ENCODE data around the gene TMEM256. TPM values are rescaled to one million over a fixed set of nuclear protein-coding genes. Genes with fewer than 3 reads are reported as not detected.

TMEM256 gene
- total RNA-seq, 4 donors from 2014 or later = 10.0 to 129 (median 85.6) TPM

DNA sequence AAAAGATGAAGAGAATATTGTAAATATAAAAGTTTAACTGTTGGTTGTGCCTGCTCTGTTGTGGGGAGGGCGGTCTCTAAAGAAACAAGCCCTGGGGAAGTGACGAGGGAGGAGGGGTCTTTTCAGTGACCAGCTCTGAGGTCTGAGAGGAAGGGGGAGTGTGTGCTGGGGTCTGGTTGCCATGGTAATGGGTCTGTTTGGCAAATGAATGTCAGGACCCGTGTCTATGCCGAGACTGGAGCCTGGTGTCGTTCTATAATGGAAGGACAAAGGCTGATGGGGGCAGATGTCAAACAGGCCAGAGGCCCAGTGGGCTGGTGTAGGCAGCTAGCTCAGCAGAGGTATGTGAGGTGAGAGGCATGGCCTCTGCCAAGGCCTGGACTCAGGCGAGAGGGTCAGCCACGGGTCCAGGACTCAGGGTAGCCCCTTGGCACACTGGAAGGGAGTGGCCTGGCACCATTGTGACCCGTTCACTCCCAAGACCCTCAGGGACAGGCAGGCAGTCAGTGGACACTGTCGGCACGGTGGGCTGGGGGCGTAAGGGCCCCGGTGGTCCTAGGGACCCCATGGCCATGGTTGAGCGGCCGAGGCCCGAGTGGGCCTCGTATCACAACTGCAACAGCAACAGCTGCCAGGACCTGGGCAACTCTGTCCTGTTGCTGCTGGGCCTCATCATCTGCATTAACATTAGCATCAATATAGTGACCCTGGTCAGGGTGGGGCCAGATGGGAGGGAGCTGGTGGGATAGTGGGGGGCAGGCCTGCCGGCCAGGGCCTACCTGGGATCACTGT is 16.1 kb upstream of the TMEM256 start, which contains the start of gene SPEM1:
Gene SPEM1 (plus strand): TSS at position 506 of the 792 bp plus-strand sequence. CDS start 61 bp downstream, at position 567.
- in situ Hi-C loops (cut with MboI; ENCODE audit: low pct_ligation_motif_present in 1 of 4, low pct_unique_long_range_greater_than_20kb in 1 of 4, low sequenced_read_pairs in 3 of 4) = no loop called here
- 81 to 83% methylated on average over 3 to 17 of the region's 17 CpGs for WGBS, 2 donors (ENCODE audit: low coverage in 1 of 2)

GRCh38 chr17:7418472-7419152 is 14.7 kb upstream of the TMEM256 start:
- H3K9me3 ChIP-seq = no peaks in the 10 kb centered on the region
- no peak overlapping the region for H3K4me3 ChIP-seq
- DNase-seq = no peak
- intact Hi-C loops (cut with DNase I; ENCODE audit: low total_unique reads) (no loop called here), in situ Hi-C loops (cut with MboI; ENCODE audit: low pct_ligation_motif_present in 1 of 4, low pct_unique_long_range_greater_than_20kb in 1 of 4, low sequenced_read_pairs in 3 of 4) (no loop called here)
- WGBS, 2 donors (ENCODE audit: low coverage in 1 of 2) = 40 to 73% methylated on average over 2 to 17 of the region's 18 CpGs
- H3K27ac ChIP-seq = no peak overlapping the region
- H3K36me3 ChIP-seq = no peaks in the 10 kb centered on the region
- no peaks in the 10 kb centered on the region for H3K4me1 ChIP-seq
- TF ChIP-seq, protein P1, sequence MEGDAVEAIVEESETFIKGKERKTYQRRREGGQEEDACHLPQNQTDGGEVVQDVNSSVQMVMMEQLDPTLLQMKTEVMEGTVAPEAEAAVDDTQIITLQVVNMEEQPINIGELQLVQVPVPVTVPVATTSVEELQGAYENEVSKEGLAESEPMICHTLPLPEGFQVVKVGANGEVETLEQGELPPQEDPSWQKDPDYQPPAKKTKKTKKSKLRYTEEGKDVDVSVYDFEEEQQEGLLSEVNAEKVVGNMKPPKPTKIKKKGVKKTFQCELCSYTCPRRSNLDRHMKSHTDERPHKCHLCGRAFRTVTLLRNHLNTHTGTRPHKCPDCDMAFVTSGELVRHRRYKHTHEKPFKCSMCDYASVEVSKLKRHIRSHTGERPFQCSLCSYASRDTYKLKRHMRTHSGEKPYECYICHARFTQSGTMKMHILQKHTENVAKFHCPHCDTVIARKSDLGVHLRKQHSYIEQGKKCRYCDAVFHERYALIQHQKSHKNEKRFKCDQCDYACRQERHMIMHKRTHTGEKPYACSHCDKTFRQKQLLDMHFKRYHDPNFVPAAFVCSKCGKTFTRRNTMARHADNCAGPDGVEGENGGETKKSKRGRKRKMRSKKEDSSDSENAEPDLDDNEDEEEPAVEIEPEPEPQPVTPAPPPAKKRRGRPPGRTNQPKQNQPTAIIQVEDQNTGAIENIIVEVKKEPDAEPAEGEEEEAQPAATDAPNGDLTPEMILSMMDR (IDR thresholded peaks at IDR 0.05) = no peak
- TF ChIP-seq POLR2AphosphoS5 (IDR thresholded peaks at IDR 0.05) = no peak
- no peak for TF ChIP-seq EP300 (IDR thresholded peaks at IDR 0.05; ENCODE audit: low read depth)
- H3K27me3 ChIP-seq = no peaks in the 10 kb centered on the region

More for the DNA sequence above, 16.1 kb upstream of the TMEM256 start, which contains the start of gene SPEM1:
- H3K27ac ChIP-seq = no peak within 1 kb of the TSS
- H3K9me3 ChIP-seq = no peaks in the 10 kb centered on the region
- TF ChIP-seq POLR2A (IDR thresholded peaks at IDR 0.05) (no peak), EP300 (IDR thresholded peaks at IDR 0.05; ENCODE audit: low read depth) (no peak), POLR2AphosphoS5 (IDR thresholded peaks at IDR 0.05) (no peak)
- TF ChIP-seq, protein P1 (IDR thresholded peaks at IDR 0.05) = no peak
- no peaks in the 10 kb centered on the region for H3K27me3 ChIP-seq
- DNase-seq = no peak
- H3K4me3 ChIP-seq = no peak within 1 kb of the TSS
- H3K36me3 ChIP-seq = no peaks in the 10 kb centered on the region
- H3K4me1 ChIP-seq = no peaks in the 10 kb centered on the region
- intact Hi-C loops (cut with DNase I; ENCODE audit: low total_unique reads) = no loop called here

GRCh38 chr17:7417056-7417655 is 13.3 kb upstream of the TMEM256 start:
- H3K27ac ChIP-seq = no peak overlapping the region
- H3K36me3 ChIP-seq = no peaks in the 10 kb centered on the region
- intact Hi-C loops (cut with DNase I; ENCODE audit: low total_unique reads) (no loop called here), in situ Hi-C loops (cut with MboI; ENCODE audit: low pct_ligation_motif_present in 1 of 4, low pct_unique_long_range_greater_than_20kb in 1 of 4, low sequenced_read_pairs in 3 of 4) (no loop called here)
- 89% methylated on average over 54 of the region's 54 CpGs; no CpG with 5 or more reads in 1 of the 2 donors for WGBS, 2 donors (ENCODE audit: low coverage in 1 of 2)
- TF ChIP-seq, protein P1 (IDR thresholded peaks at IDR 0.05) = no peak
- TF ChIP-seq POLR2A (IDR thresholded peaks at IDR 0.05) = no peak
- no peak for TF ChIP-seq POLR2AphosphoS5 (IDR thresholded peaks at IDR 0.05)
- no peak for TF ChIP-seq EP300 (IDR thresholded peaks at IDR 0.05; ENCODE audit: low read depth)
- H3K9me3 ChIP-seq = no peaks in the 10 kb centered on the region
- no peaks in the 10 kb centered on the region for H3K27me3 ChIP-seq
- DNase-seq = no peak
- no peaks in the 10 kb centered on the region for H3K4me1 ChIP-seq
- H3K4me3 ChIP-seq = no peak overlapping the region

DNA sequence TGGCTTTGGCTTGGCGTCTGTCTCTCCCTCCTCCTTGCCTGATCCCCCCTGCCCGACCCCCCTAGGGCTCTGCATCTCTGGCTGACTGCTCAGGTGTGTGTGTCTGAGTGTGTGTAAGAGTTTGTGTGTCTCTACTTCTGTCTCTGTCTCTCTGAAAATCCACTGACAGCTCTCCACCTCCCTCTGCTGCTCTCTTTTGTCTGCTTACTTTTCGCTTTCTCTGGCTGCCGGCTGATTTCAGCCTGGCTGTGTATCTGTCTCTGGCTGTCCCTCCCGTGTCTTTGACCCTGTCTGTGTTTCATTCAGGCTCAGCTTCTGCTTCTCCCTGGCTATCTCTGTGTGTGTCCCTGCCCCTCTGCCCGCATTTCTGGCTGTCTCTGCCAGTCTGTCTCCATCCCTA is 12.4 kb upstream of the TMEM256 start:
- intact Hi-C loops (cut with DNase I; ENCODE audit: low total_unique reads) = no loop called here
- no peaks in the 10 kb centered on the region for H3K27me3 ChIP-seq
- in situ Hi-C loops (cut with MboI; ENCODE audit: low pct_ligation_motif_present in 1 of 4, low pct_unique_long_range_greater_than_20kb in 1 of 4, low sequenced_read_pairs in 3 of 4) = no loop called here
- no peak for DNase-seq
- H3K36me3 ChIP-seq = no peaks in the 10 kb centered on the region
- H3K27ac ChIP-seq = no peak overlapping the region
- TF ChIP-seq POLR2A (IDR thresholded peaks at IDR 0.05) (no peak), EP300 (IDR thresholded peaks at IDR 0.05; ENCODE audit: low read depth) (no peak), POLR2AphosphoS5 (IDR thresholded peaks at IDR 0.05) (no peak)
- TF ChIP-seq, protein P1 (IDR thresholded peaks at IDR 0.05) = no peak
- H3K4me1 ChIP-seq = no peaks in the 10 kb centered on the region
- no peaks in the 10 kb centered on the region for H3K9me3 ChIP-seq
- WGBS, 2 donors (ENCODE audit: low coverage in 1 of 2) = 67 to 70% methylated on average over 2 to 6 of the region's 6 CpGs
- no peak overlapping the region for H3K4me3 ChIP-seq

Measured in transverse colon (tissue), 4 donors.